Loucy (cell line): Measurements from ENCODE around the gene PPP1R15B.
A peak's percentile ranks its signal among the peaks of the same experiment; 100 is the strongest.

Source experiments
- H2AFZ ChIP-seq: fragments of 200-600 bp; sonication (generic); 2 replicates; pipeline ENCODE4 v1.6.0; 2016; ENCODE audit warnings: antibody characterized with exemption, mild to moderate bottlenecking, low read length, moderate library complexity
- H3F3A ChIP-seq: fragments of 200-600 bp; 2 replicates; pipeline ENCODE4 v1.6.0; 2016; ENCODE audit warnings: antibody characterized with exemption, low read depth, mild to moderate bottlenecking
- H3K27me3 ChIP-seq: fragments of 200-600 bp; sonication (generic); 2 replicates; pipeline ENCODE4 v1.6.1; 2014; ENCODE audit warnings: low read length, mild to moderate bottlenecking; ENCODE audit not compliant: insufficient read depth, poor library complexity, severe bottlenecking
- H3K36me3 ChIP-seq: fragments of 200-600 bp; sonication (generic); 2 replicates; pipeline ENCODE4 v1.6.1; 2016; ENCODE audit warnings: low read length; ENCODE audit not compliant: insufficient read depth
- H3K4me1 ChIP-seq: fragments of 200-600 bp; sonication (generic); 2 replicates; pipeline ENCODE4 v1.5.1; 2014; ENCODE audit warnings: low read length, mild to moderate bottlenecking; ENCODE audit not compliant: insufficient read depth, poor library complexity, severe bottlenecking
- H3K4me2 ChIP-seq: fragments of 200-600 bp; sonication (generic); 2 replicates; pipeline ENCODE4 v1.6.0; 2014; ENCODE audit warnings: antibody characterized with exemption, low read length, low read depth, mild to moderate bottlenecking; ENCODE audit not compliant: poor library complexity, severe bottlenecking
- H3K4me3 ChIP-seq: fragments of 200-600 bp; sonication (generic); 2 replicates; pipeline ENCODE4 v1.5.1; 2014; ENCODE audit warnings: low read length, mild to moderate bottlenecking, mixed read lengths; ENCODE audit not compliant: poor library complexity, severe bottlenecking
- H3K79me2 ChIP-seq: fragments of 200-600 bp; sonication (generic); 2 replicates; pipeline ENCODE4 v1.6.1; 2014; ENCODE audit warnings: low read length; ENCODE audit not compliant: insufficient read depth
- H3K9ac ChIP-seq: fragments of 200-600 bp; sonication (generic); 2 replicates; pipeline ENCODE4 v1.6.0; 2014; ENCODE audit warnings: mild to moderate bottlenecking, low read depth, low read length, moderate library complexity; ENCODE audit not compliant: poor library complexity, severe bottlenecking
- H3K9me2 ChIP-seq: fragments of 200-600 bp; sonication (generic); replicated peaks from 2 replicates; pipeline ENCODE4 v1.6.1; 2016; ENCODE audit warnings: low read depth, low read length, mixed read lengths
- H3K9me3 ChIP-seq: fragments of 200-600 bp; sonication (generic); 2 replicates; pipeline ENCODE4 v1.6.1; 2014; ENCODE audit warnings: mild to moderate bottlenecking, antibody characterized with exemption, low read length, low read depth; ENCODE audit not compliant: insufficient read depth
- H4K20me1 ChIP-seq: fragments of 200-600 bp; sonication (generic); 2 replicates; pipeline ENCODE4 v1.6.0; 2014; ENCODE audit warnings: antibody characterized with exemption, low read length, mild to moderate bottlenecking; ENCODE audit not compliant: insufficient read depth, poor library complexity, severe bottlenecking
- EZH2phosphoT487 ChIP-seq: fragments of 200-600 bp; IDR thresholded peaks from 2 replicates; pipeline ENCODE4 v1.6.1; 2018; ENCODE audit warnings: antibody characterized with exemption, mild to moderate bottlenecking, moderate library complexity, borderline replicate concordance
- TF ChIP-seq, protein P1 (sequence below): fragments of 200-600 bp; sonication (generic); conservative IDR thresholded peaks from 2 replicates; pipeline ENCODE4 v1.5.1; 2014; ENCODE audit warnings: mild to moderate bottlenecking, antibody characterized with exemption, low read length

The PPP1R15B gene

DNA sequence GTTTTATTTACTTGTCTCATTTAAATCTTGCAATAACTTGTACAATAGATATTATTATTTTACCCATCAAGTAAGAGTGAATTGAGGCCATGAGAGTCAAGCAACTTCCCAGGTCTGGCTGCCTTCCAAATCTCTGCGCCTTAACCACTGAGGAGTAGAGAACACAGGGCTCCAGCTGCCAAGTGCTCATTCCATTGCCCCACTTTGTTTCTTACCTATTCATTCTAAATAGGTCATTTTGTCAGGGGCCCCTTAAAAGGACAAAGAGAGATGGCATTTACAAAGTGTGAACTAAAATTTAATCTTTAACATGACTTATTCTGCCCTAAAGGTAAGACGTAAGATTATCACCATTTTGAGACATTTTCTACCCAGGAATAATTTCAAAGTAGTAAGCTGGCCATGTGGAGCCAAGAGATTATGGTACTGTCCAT is 3.5 kb downstream of the PPP1R15B start:
- H3F3A ChIP-seq, result no peaks in the 10 kb centered on the region

DNA sequence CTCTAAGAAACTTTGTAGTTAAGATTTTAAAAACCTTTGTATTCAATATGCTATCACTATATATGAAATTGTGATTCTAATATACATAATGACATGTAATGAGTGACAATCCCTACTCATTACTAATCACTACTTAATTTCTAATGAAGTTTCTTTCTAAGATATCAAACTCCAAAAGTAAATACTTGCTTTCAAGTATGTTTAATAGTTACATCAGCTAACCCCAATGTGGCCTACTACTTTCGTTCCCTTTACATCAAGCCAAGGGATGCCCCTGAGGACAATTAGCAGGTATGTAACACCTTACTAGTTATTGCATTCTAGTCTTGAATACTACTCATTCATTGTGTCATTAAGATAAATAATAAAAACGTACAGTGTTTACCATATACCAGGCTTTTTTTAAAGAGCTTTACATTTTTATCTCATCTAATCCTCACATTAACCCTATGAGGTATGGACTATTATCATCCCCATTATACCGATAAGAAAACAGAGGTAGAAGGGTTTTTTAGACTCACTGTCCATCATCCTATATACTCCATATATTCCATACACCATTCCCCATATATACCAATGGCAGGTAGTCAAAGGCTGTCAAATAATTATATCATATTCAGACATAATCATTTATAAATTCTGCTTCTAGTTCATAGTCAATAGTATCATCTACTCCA is 4.2 kb downstream of the PPP1R15B start:
- H3K9me2 ChIP-seq, result no peaks in the 10 kb centered on the region
- H2AFZ ChIP-seq, result no peak overlapping the region
- H3K9ac ChIP-seq, result peak overlapping the region; percentile 99
- peaks cover 39% of the 10 kb centered on the region for H3K4me1 ChIP-seq
- peaks cover 8% of the 10 kb centered on the region for H3K27me3 ChIP-seq
- peak overlapping the region; percentile 99 for H3K4me3 ChIP-seq
- H3K4me2 ChIP-seq, result peak overlapping the region; percentile 74
- peaks cover 90% of the 10 kb centered on the region for H3K79me2 ChIP-seq
- TF ChIP-seq, protein P1, sequence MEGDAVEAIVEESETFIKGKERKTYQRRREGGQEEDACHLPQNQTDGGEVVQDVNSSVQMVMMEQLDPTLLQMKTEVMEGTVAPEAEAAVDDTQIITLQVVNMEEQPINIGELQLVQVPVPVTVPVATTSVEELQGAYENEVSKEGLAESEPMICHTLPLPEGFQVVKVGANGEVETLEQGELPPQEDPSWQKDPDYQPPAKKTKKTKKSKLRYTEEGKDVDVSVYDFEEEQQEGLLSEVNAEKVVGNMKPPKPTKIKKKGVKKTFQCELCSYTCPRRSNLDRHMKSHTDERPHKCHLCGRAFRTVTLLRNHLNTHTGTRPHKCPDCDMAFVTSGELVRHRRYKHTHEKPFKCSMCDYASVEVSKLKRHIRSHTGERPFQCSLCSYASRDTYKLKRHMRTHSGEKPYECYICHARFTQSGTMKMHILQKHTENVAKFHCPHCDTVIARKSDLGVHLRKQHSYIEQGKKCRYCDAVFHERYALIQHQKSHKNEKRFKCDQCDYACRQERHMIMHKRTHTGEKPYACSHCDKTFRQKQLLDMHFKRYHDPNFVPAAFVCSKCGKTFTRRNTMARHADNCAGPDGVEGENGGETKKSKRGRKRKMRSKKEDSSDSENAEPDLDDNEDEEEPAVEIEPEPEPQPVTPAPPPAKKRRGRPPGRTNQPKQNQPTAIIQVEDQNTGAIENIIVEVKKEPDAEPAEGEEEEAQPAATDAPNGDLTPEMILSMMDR, result no peak
- no peak for TF ChIP-seq EZH2phosphoT487
- no peaks in the 10 kb centered on the region for H3K9me3 ChIP-seq
- peaks cover 33% of the 10 kb centered on the region for H3K36me3 ChIP-seq
- H4K20me1 ChIP-seq, result peaks cover 84% of the 10 kb centered on the region
- no peaks in the 10 kb centered on the region for H3F3A ChIP-seq

More for the DNA sequence above, 3.5 kb downstream of the PPP1R15B start:
- H3K9ac ChIP-seq, result peak overlapping the region; percentile 99
- no peak for TF ChIP-seq EZH2phosphoT487
- TF ChIP-seq, protein P1, result no peak
- no peak overlapping the region for H2AFZ ChIP-seq
- peak overlapping the region; percentile 99 for H3K4me3 ChIP-seq
- H4K20me1 ChIP-seq, result peaks cover 81% of the 10 kb centered on the region
- peak overlapping the region; percentile 74 for H3K4me2 ChIP-seq
- H3K79me2 ChIP-seq, result peaks cover 84% of the 10 kb centered on the region
- H3K36me3 ChIP-seq, result peaks cover 29% of the 10 kb centered on the region
- no peaks in the 10 kb centered on the region for H3K9me2 ChIP-seq
- peaks cover 8% of the 10 kb centered on the region for H3K27me3 ChIP-seq
- peaks cover 42% of the 10 kb centered on the region for H3K4me1 ChIP-seq
- H3K9me3 ChIP-seq, result no peaks in the 10 kb centered on the region

DNA sequence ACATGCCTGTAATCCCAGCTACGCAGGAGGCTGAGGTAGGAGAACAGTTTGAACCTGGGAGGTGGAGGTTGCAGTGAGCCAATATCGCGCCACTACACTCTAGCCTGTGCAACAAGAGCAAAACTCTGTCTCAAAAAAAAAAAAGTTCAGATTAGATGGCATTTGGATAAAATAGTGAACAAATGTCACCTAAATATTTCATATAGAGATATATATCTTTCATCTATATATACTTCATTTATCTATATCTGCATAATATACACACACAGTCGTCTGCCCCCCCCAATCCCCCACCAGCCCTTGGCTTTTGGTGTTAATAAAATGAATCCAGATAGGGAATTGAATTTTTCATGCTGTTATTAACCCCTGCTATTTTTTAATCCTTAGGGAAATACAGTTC is 5.0 kb downstream of the PPP1R15B start:
- peaks cover 98% of the 10 kb centered on the region for H3K79me2 ChIP-seq
- H3F3A ChIP-seq, result no peaks in the 10 kb centered on the region
- peaks cover 8% of the 10 kb centered on the region for H3K27me3 ChIP-seq
- peaks cover 41% of the 10 kb centered on the region for H3K36me3 ChIP-seq
- no peak overlapping the region for H2AFZ ChIP-seq
- peak overlapping the region; percentile 99 for H3K4me3 ChIP-seq
- peaks cover 35% of the 10 kb centered on the region for H3K4me1 ChIP-seq
- H3K9ac ChIP-seq, result peak overlapping the region; percentile 99
- H3K9me2 ChIP-seq, result no peaks in the 10 kb centered on the region
- TF ChIP-seq, protein P1, result no peak
- no peak for TF ChIP-seq EZH2phosphoT487
- H3K9me3 ChIP-seq, result no peaks in the 10 kb centered on the region
- H4K20me1 ChIP-seq, result peaks cover 87% of the 10 kb centered on the region
- H3K4me2 ChIP-seq, result peak overlapping the region; percentile 74
